ENCODE data around the gene RTL10.

DNA sequence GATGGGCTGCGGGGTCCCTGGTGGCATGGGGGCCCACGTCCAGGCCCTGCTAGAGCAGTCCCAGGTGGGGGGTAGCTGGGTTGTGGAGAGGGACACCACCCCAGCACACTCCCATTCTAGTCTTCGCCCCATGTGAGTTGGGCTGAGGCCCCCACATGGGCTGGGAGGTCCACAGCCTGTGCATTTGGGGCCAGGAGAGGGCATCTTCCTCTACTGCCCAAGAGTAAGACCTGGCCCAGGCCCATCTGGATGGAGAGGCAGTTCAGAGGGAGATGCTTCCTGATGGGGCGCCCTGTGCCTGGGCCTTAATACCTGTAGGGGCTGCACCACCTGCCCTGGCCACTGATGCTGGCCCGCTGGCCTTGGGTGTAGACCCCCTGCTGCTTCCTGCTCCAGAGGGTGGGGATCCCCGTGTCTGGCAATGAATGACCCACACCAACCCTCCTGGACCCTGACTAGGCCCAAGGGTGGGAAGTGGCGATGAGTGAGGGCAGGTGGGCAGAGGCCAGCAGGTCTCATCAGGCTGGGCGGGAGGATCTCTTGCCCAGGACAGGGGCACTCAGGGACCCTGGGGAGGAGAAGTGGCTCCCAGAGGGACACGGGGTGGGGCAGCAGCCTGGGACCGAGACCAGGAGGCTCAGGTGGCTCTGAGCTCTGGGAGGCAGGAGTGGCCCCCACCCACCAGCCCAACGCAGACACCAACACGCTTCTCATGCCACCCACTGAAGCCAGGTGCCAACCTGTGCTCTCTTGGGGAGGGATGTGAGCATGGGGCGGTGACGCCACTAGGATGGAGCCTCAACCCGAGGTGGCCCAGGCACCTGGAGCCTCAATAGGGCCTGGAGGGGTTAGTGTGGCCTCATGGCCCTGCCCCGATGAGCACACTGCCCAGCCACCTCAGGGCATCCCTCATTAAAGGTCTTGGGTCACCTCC, 17.4 kb upstream of the RTL10 start:
- TF ChIP-seq, protein P1, sequence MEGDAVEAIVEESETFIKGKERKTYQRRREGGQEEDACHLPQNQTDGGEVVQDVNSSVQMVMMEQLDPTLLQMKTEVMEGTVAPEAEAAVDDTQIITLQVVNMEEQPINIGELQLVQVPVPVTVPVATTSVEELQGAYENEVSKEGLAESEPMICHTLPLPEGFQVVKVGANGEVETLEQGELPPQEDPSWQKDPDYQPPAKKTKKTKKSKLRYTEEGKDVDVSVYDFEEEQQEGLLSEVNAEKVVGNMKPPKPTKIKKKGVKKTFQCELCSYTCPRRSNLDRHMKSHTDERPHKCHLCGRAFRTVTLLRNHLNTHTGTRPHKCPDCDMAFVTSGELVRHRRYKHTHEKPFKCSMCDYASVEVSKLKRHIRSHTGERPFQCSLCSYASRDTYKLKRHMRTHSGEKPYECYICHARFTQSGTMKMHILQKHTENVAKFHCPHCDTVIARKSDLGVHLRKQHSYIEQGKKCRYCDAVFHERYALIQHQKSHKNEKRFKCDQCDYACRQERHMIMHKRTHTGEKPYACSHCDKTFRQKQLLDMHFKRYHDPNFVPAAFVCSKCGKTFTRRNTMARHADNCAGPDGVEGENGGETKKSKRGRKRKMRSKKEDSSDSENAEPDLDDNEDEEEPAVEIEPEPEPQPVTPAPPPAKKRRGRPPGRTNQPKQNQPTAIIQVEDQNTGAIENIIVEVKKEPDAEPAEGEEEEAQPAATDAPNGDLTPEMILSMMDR (IDR thresholded peaks at IDR 0.05): no peak
- no peak for TF ChIP-seq POLR2A (IDR thresholded peaks at IDR 0.05)
